Osteoblast (primary cell): ENCODE results near the gene TSPAN4. TPM values are rescaled to one million over a fixed set of nuclear protein-coding genes. Genes with fewer than 3 reads are reported as not detected.

Experiments used
- DNase-seq: peaks from one replicate; pipeline ENCODE4 v3.0.0; 2011; ENCODE audit warnings: low spot score, mixed read lengths; ENCODE audit not compliant: insufficient read length; ENCODE audit errors: missing footprints
- H2AFZ ChIP-seq: 2 replicates; pipeline ENCODE4 v1.6.0; 2011; ENCODE audit warnings: mild to moderate bottlenecking, low read length
- H3K27ac ChIP-seq: 2 replicates; pipeline ENCODE4 v1.5.1; 2011; ENCODE audit warnings: mild to moderate bottlenecking, low read depth, low read length, moderate library complexity
- H3K27me3 ChIP-seq: 2 replicates; pipeline ENCODE4 v1.6.0; 2012; ENCODE audit warnings: mild to moderate bottlenecking, control low read depth, inconsistent platforms, low read length, moderate library complexity; ENCODE audit not compliant: insufficient read depth
- H3K36me3 ChIP-seq: 2 replicates; pipeline ENCODE4 v1.5.1; 2011; ENCODE audit warnings: mild to moderate bottlenecking, low read length, control low read depth, moderate library complexity; ENCODE audit not compliant: insufficient read depth
- H3K4me1 ChIP-seq: 2 replicates; pipeline ENCODE4 v1.5.1; 2011; ENCODE audit warnings: mild to moderate bottlenecking, low read length, control low read depth, moderate library complexity; ENCODE audit not compliant: insufficient read depth
- H3K4me2 ChIP-seq: 2 replicates; pipeline ENCODE4 v1.6.0; 2011; ENCODE audit warnings: mild to moderate bottlenecking, low read length; ENCODE audit not compliant: insufficient read depth
- H3K4me3 ChIP-seq: fragments of 200-600 bp; sonication (generic); 3 replicates; pipeline ENCODE4 v1.5.1; 2012; ENCODE audit warnings: mild to moderate bottlenecking, low read length, inconsistent platforms; ENCODE audit not compliant: insufficient read depth
- H3K79me2 ChIP-seq: 2 replicates; pipeline ENCODE4 v1.6.0; 2012; ENCODE audit warnings: mild to moderate bottlenecking, low read length, control low read depth, inconsistent platforms; ENCODE audit not compliant: insufficient read depth
- H3K9me3 ChIP-seq: 2 replicates; pipeline ENCODE4 v1.5.1; 2011; ENCODE audit warnings: low read depth, low read length, control low read depth
- H4K20me1 ChIP-seq: 2 replicates; pipeline ENCODE4 v1.6.0; 2012; ENCODE audit warnings: mild to moderate bottlenecking, low read length, control low read depth; ENCODE audit not compliant: insufficient read depth
- CTCF ChIP-seq: IDR thresholded peaks from 2 replicates; pipeline ENCODE4 v1.5.1; 2011; ENCODE audit warnings: mild to moderate bottlenecking, low read depth, low read length, moderate library complexity; ENCODE audit errors: extremely low read depth
- total RNA-seq: library from RNA; depleted of rRNA; stranded (reverse); fragments of >200 nt; gene quantifications from 2 replicates; pipeline ENCODE4 v1.2.3, GENCODE V29; 2012

The TSPAN4 gene
- total RNA-seq, 1 donor, result 168 TPM

DNA sequence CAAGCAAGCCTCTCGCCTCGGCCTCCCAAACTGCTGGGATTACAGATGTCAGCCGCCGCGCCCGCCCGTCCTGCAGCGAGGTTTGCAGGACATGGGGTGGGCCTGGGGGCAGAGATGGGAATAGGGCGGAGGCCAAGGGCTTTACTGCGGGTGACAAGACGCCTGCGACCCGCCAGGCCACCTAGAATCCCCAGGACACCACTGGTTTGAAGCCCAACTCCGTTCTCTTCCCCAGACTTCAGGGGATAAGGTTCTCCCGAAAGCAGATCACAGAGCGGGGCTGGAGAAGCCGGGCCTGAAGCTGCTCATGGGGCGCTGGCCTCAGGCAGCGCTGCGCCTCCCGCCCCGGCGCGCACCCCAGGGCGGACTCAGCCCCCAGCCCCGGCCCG lies 677 bp upstream of the TSPAN4 start:
- TF ChIP-seq CTCF, result no peak
- Histone ChIP-seq H3K27me3 (no peaks in the 10 kb centered on the region), H2AFZ (no peak overlapping the region), H3K4me1 (peaks cover 33% of the 10 kb centered on the region), H3K36me3 (peaks cover 42% of the 10 kb centered on the region), H3K4me3 (peak overlapping the region; percentile 97), H3K4me2 (peak overlapping the region; percentile 96), H3K79me2 (peaks cover 84% of the 10 kb centered on the region), H3K9me3 (no peaks in the 10 kb centered on the region), H3K27ac (peak overlapping the region; percentile 85), H4K20me1 (peaks cover 49% of the 10 kb centered on the region)
- DNase-seq, result no peak

DNA sequence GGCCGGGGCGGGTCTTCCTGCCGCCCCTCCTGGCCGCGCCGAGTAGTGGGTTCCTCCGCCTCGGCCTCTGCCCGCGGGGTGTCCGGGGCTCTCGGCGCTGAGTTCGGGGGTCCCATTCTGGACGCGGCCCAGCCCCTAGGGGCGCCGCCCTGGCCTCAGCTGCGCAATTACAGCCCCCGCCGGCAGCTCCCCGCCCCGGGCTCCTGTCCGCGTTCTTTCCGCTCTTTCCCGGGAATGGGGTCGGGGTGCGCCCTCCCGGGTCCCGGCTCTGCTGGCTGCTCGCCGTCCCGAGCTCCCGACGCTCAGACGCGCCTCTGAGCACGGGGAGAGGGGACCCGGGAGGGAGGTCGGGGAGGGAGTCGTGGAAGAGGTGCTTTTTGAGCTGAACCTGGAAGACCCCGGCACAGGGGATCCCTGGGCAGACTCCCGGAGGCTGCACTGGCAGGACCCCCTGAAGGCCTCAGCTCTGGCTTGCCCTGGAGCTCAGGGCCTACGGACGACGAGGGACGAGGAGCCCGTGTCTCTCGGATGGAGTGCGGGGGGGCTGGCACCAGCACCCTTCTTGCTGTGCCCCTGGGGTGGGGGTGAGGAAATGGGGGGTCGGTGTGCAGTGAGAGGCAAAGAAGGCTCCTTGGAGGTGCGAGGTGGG lies 558 bp downstream of the TSPAN4 start:
- H3K9me3 ChIP-seq, result no peaks in the 10 kb centered on the region
- H2AFZ ChIP-seq, result no peak overlapping the region
- no peak for TF ChIP-seq CTCF
- H3K36me3 ChIP-seq, result peaks cover 31% of the 10 kb centered on the region
- peaks cover 49% of the 10 kb centered on the region for H4K20me1 ChIP-seq
- peaks cover 33% of the 10 kb centered on the region for H3K4me1 ChIP-seq
- H3K4me3 ChIP-seq, result peak overlapping the region; percentile 97
- peaks cover 84% of the 10 kb centered on the region for H3K79me2 ChIP-seq
- no peaks in the 10 kb centered on the region for H3K27me3 ChIP-seq
- H3K4me2 ChIP-seq, result peak overlapping the region; percentile 96
- peak overlapping the region; percentile 88 for H3K27ac ChIP-seq
- DNase-seq, result no peak

DNA sequence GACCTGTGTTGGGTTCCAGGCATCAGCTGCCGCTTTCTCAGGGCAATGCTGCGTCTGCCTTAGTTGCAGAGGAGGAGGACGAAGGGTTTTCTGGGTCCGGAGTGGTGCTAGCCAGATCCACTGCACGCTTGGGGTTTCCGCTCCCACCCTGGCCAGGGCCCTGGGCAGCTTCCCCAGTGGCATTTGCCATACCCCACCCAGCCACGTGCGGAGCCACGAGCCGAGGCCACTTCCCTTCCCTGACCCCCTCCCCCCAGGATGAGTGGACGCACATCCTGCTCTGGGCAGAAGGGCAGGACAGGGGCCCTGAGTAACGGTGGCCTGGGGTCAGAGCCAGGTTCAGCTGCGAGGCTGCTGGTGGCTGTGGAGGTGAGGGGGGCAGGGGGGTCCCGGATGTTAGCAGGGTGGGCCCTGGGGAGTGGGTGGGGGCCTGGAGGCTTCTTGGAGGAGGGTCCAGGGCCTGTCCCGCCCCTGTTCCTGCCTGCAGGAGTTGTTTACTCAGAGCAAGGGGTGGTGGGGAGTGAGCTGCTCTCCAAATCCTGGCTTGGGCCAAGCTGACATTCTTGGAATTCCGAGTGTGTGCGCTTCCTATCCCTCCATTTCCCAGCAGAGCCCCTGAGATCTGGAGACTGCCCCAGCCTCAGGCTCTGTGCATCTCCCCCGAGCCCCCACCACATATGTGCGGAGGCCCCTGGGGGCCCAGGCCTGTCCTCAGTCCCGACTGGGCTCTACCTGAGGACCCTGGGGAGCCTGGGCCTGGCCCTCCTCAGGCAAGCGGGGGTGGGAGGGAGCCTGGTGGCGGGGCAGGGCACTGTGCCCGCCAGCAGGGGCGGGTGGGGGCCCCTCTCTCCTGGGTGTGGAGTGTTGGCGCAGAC lies 1.4 kb downstream of the TSPAN4 start:
- H3K27me3 ChIP-seq, result no peaks in the 10 kb centered on the region
- H3K4me1 ChIP-seq, result peaks cover 37% of the 10 kb centered on the region
- H2AFZ ChIP-seq, result no peak overlapping the region
- TF ChIP-seq CTCF, result no peak
- peaks cover 86% of the 10 kb centered on the region for H3K79me2 ChIP-seq
- H3K9me3 ChIP-seq, result no peaks in the 10 kb centered on the region
- peak; percentile 99 for DNase-seq
- H3K27ac ChIP-seq, result peak overlapping the region; percentile 88
- peaks cover 23% of the 10 kb centered on the region for H3K36me3 ChIP-seq
- peak overlapping the region; percentile 97 for H3K4me3 ChIP-seq
- H3K4me2 ChIP-seq, result peak overlapping the region; percentile 96
- H4K20me1 ChIP-seq, result peaks cover 48% of the 10 kb centered on the region
